Measurements from ENCODE around the gene TKFC.

DNA sequence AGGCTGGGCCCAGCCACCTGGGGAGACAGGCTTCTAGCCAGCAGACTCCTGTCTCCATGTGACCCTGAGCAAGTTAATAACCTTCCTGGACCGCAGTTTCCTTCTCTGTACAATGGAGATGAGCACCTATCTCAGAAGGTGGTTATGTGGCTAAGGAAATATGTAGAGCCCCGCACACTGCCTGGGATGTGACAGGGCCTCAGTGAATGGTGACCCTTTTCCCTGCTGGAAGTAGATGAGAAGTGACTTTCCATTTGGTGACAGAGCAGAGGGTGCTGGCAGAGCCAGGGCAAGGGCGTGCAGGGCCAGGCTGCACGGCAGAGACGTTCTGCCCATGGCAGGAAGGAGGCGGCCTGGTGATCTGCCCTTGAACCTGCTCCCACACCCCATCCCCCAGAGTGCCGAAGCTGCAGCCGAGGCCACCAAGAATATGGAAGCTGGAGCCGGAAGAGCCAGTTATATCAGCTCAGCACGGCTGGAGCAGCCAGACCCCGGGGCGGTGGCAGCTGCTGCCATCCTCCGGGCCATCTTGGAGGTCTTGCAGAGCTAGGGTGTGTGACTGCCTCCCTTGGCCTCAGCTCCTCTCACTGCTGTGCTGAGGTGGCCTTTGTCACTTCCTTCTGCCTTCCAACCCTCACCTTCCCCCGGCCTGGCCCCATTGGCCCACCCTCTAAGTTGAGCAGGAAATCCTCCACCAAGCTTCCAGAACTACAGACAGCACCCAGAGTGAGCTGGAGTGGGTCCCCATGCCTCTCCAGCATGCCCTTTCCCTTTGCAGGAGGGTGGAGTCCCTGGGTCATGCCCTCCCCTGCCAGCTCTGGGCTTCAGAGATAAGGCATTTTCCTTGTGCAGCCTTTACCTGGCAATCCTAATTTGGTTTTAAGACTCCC is 13.2 kb downstream of the TKFC start:
- TF ChIP-seq GATA3 (IDR thresholded peaks at IDR 0.05; ENCODE audit: low read depth, low read length) (no peak), GATA2 (IDR thresholded peaks at IDR 0.05; ENCODE audit: low read depth, low read length) (no peak)

Data from SH-SY5Y (cell line).